Measurements from ENCODE around the gene BCL7A. TPM values are rescaled to one million over a fixed set of nuclear protein-coding genes. Genes with fewer than 3 reads are reported as not detected.

The BCL7A gene
- total and polyA plus RNA-seq, 10 of the 15 experiments (the other 5 are each of a cell fraction or from before 2014, with no cell fraction given): 0.37 to 17.2 (median 11.7) TPM

- TF ChIP-seq EP300 (IDR thresholded peaks at IDR 0.05; ENCODE audit: borderline replicate concordance in 1 of 2, control insufficient read depth in 1 of 2, low read depth in 2 of 2, low read length in 2 of 2) (peak; percentile 83 to 92), ZNF274 (IDR thresholded peaks at IDR 0.05; ENCODE audit: insufficient read depth, insufficient read length) (no peak), YBX1 (IDR thresholded peaks at IDR 0.05) (no peak), BCL3 (IDR thresholded peaks at IDR 0.05; ENCODE audit: borderline replicate concordance, insufficient read depth, low read depth, low read length, poor library complexity, severe bottlenecking) (peak; percentile 67), POU2F2 (IDR thresholded peaks at IDR 0.05; ENCODE audit: borderline replicate concordance, low read depth, low read length) (peak; percentile 96), BCLAF1 (IDR thresholded peaks at IDR 0.05) (no peak), SKIL (IDR thresholded peaks at IDR 0.05; ENCODE audit: low read depth, poor library complexity, severe bottlenecking) (peak; percentile 76), CHD2 (IDR thresholded peaks at IDR 0.05; ENCODE audit: borderline replicate concordance, low read depth, low read length) (no peak), ZBTB11 (CRISPR knock-in tag; IDR thresholded peaks at IDR 0.05) (no peak), HDAC2 (IDR thresholded peaks at IDR 0.05) (no peak), EGR1 (IDR thresholded peaks at IDR 0.05; ENCODE audit: borderline replicate concordance in 1 of 2, low read depth in 2 of 2, low read length in 2 of 2) (0 out of 3 replicates have a peak, but pooled peaks of 1 of the 2 experiments have one; percentile 46), ZNF592 (IDR thresholded peaks at IDR 0.05) (no peak), MTA3 (IDR thresholded peaks at IDR 0.05; ENCODE audit: borderline replicate concordance, low read length) (no peak; the same call in 1 of the 2 replicates)
These were observed 29.4 kb upstream of the BCL7A start (continued) for GRCh38 chr12:121992059-121992879.

Measured in GM12878 (cell line).